ENCODE data around the gene RC3H2.

- no peak for TF ChIP-seq PREB (CRISPR knock-in tag; IDR thresholded peaks at IDR 0.05; ENCODE audit: borderline replicate concordance)
- no peak for TF ChIP-seq CTCF (IDR thresholded peaks at IDR 0.05)
- TF ChIP-seq, protein P1, sequence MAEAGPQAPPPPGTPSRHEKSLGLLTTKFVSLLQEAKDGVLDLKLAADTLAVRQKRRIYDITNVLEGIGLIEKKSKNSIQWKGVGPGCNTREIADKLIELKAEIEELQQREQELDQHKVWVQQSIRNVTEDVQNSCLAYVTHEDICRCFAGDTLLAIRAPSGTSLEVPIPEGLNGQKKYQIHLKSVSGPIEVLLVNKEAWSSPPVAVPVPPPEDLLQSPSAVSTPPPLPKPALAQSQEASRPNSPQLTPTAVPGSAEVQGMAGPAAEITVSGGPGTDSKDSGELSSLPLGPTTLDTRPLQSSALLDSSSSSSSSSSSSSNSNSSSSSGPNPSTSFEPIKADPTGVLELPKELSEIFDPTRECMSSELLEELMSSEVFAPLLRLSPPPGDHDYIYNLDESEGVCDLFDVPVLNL (CRISPR knock-in tag; IDR thresholded peaks at IDR 0.05; ENCODE audit: borderline replicate concordance, low read depth): no peak
Observed at GRCh38 chr9:122835313-122835731, 69.8 kb downstream of the RC3H2 start.

Data from WTC11 (cell line).